Effector memory CD4-positive, alpha-beta T cell (primary cell): Measurements from ENCODE around the gene BPIFB6.
"Not testable (repeated sequence)": the region's sequence is repeated elsewhere in the genome, so short reads cannot be mapped to it uniquely, and the experiment has no call there.

Experiments used
- DNase-seq, 3 donors: peaks; one replicate each; pipeline ENCODE4 v3.0.0-alpha.2; 2020
- H3K27ac ChIP-seq: 2 replicates; pipeline ENCODE4 v1.7.0; 2013; ENCODE audit warnings: mild to moderate bottlenecking, low read length, moderate library complexity; ENCODE audit not compliant: insufficient read depth, poor library complexity, severe bottlenecking
- H3K27me3 ChIP-seq: replicated peaks from 2 replicates; pipeline ENCODE4 v1.7.0; 2013; ENCODE audit warnings: mild to moderate bottlenecking, low read length; ENCODE audit not compliant: insufficient read depth, control insufficient read depth, poor library complexity, severe bottlenecking
- H3K36me3 ChIP-seq: 2 replicates; pipeline ENCODE4 v1.7.0; 2013; ENCODE audit warnings: mild to moderate bottlenecking, low read length, moderate library complexity; ENCODE audit not compliant: control insufficient read depth, insufficient read depth
- H3K4me1 ChIP-seq: 2 replicates; pipeline ENCODE4 v1.7.0; 2013; ENCODE audit warnings: low read length, mild to moderate bottlenecking; ENCODE audit not compliant: control insufficient read depth, insufficient read depth, poor library complexity, severe bottlenecking
- H3K4me3 ChIP-seq: 2 replicates; pipeline ENCODE4 v1.7.0; 2013; ENCODE audit warnings: low read length, low read depth, mild to moderate bottlenecking; ENCODE audit not compliant: insufficient read depth, poor library complexity, severe bottlenecking
- H3K9me3 ChIP-seq: 2 replicates; pipeline ENCODE4 v1.7.0; 2013; ENCODE audit warnings: mild to moderate bottlenecking, low read length, moderate library complexity; ENCODE audit not compliant: control insufficient read depth

The BPIFB6 gene

GRCh38 chr20:33032555-33032954, 1.1 kb downstream of the BPIFB6 start:
- H3K4me1 ChIP-seq: no peaks in the 10 kb centered on the region
- no peaks in the 10 kb centered on the region for H3K27me3 ChIP-seq
- no peak overlapping the region for H3K27ac ChIP-seq
- no peaks in the 10 kb centered on the region for H3K9me3 ChIP-seq
- H3K36me3 ChIP-seq: no peaks in the 10 kb centered on the region
- DNase-seq: no peak
- no peak overlapping the region for H3K4me3 ChIP-seq

GRCh38 chr20:33033381-33033780, 1.9 kb downstream of the BPIFB6 start:
- Histone ChIP-seq H3K9me3 (no peaks in the 10 kb centered on the region), H3K4me1 (no peaks in the 10 kb centered on the region), H3K27ac (no peak overlapping the region), H3K27me3 (no peaks in the 10 kb centered on the region), H3K36me3 (no peaks in the 10 kb centered on the region), H3K4me3 (no peak overlapping the region)
- no peak for DNase-seq

- Histone ChIP-seq H3K27ac (no peak overlapping the region), H3K4me1 (no peaks in the 10 kb centered on the region), H3K36me3 (no peaks in the 10 kb centered on the region), H3K27me3 (no peaks in the 10 kb centered on the region), H3K4me3 (no peak overlapping the region), H3K9me3 (no peaks in the 10 kb centered on the region)
- no peak for DNase-seq
Measured at GRCh38 chr20:33034115-33034514, 2.7 kb downstream of the BPIFB6 start.

- no peak overlapping the region for H3K4me3 ChIP-seq
- no peaks in the 10 kb centered on the region for H3K4me1 ChIP-seq
- no peaks in the 10 kb centered on the region for H3K27me3 ChIP-seq
- DNase-seq: no peak
- no peaks in the 10 kb centered on the region for H3K36me3 ChIP-seq
- H3K9me3 ChIP-seq: no peaks in the 10 kb centered on the region
- no peak overlapping the region for H3K27ac ChIP-seq
Measured at GRCh38 chr20:33034901-33035492, 3.5 kb downstream of the BPIFB6 start.

- H3K9me3 ChIP-seq: no peaks in the 10 kb centered on the region
Measured at GRCh38 chr20:33037456-33037855, 6.0 kb downstream of the BPIFB6 start.

GRCh38 chr20:33038243-33038642, 6.8 kb downstream of the BPIFB6 start:
- Histone ChIP-seq H3K4me1 (no peaks in the 10 kb centered on the region), H3K36me3 (no peaks in the 10 kb centered on the region), H3K27ac (no peak overlapping the region), H3K27me3 (no peaks in the 10 kb centered on the region), H3K4me3 (no peak overlapping the region), H3K9me3 (no peaks in the 10 kb centered on the region)
- DNase-seq: no peak

More at GRCh38 chr20:33037456-33037855, 6.0 kb downstream of the BPIFB6 start:
- Histone ChIP-seq H3K27ac (no peak overlapping the region), H3K27me3 (no peaks in the 10 kb centered on the region), H3K4me1 (no peaks in the 10 kb centered on the region), H3K36me3 (no peaks in the 10 kb centered on the region), H3K4me3 (no peak overlapping the region)
- DNase-seq: no peak

GRCh38 chr20:33042430-33042829, 11.0 kb downstream of the BPIFB6 start:
- Histone ChIP-seq H3K27me3 (no peaks in the 10 kb centered on the region), H3K4me1 (no peaks in the 10 kb centered on the region), H3K27ac (no peak overlapping the region), H3K4me3 (no peak overlapping the region), H3K36me3 (no peaks in the 10 kb centered on the region), H3K9me3 (no peaks in the 10 kb centered on the region)
- no peak for DNase-seq

GRCh38 chr20:33042983-33043730, 11.7 kb downstream of the BPIFB6 start:
- Histone ChIP-seq H3K9me3 (no peaks in the 10 kb centered on the region), H3K36me3 (no peaks in the 10 kb centered on the region), H3K27me3 (no peaks in the 10 kb centered on the region), H3K4me1 (no peaks in the 10 kb centered on the region), H3K27ac (no peak overlapping the region), H3K4me3 (no peak overlapping the region)
- DNase-seq: no peak

- Histone ChIP-seq H3K4me1 (no peaks in the 10 kb centered on the region), H3K4me3 (no peak overlapping the region), H3K9me3 (no peaks in the 10 kb centered on the region), H3K36me3 (no peaks in the 10 kb centered on the region), H3K27me3 (no peaks in the 10 kb centered on the region), H3K27ac (no peak overlapping the region)
- no peak for DNase-seq
Measured at GRCh38 chr20:33043731-33044181, 12.3 kb downstream of the BPIFB6 start.

GRCh38 chr20:33045129-33045721, 13.8 kb downstream of the BPIFB6 start:
- not testable (repeated sequence) for DNase-seq, H3K4me3 ChIP-seq, H3K27ac ChIP-seq, H3K9me3 ChIP-seq, H3K27me3 ChIP-seq, H3K36me3 ChIP-seq, H3K4me1 ChIP-seq
